PC-3 (cell line): Measurements from ENCODE around the gene CERS6. TPM values are rescaled to one million over a fixed set of nuclear protein-coding genes. Genes with fewer than 3 reads are reported as not detected.

Experiments
- ATAC-seq: fragments of 200-7000 bp; cut with Tn5 transposase; 2 replicates; pipeline ENCODE4 v1.9.1; 2020; ENCODE audit warnings: mild to moderate bottlenecking, moderate library complexity
- BruUV-seq: library from RNA; stranded (reverse); fragments of 400-500 nt; replicated peaks from 2 replicates; lab custom pipeline; 2021; lab: Mats Ljungman, UMichigan
- CTCF ChIA-PET: fragments of 300-600 bp; sonication (Branson Sonifier 250); formaldehyde crosslinking; loops from one replicate; lab custom pipeline; 2022; ENCODE audit warnings: antibody characterized with exemption; lab: Charles Lee
- POLR2A ChIA-PET: fragments of 300-600 bp; sonication (Branson Sonifier 250); formaldehyde crosslinking; loops from one replicate; lab custom pipeline; 2022; ENCODE audit warnings: antibody characterized with exemption; ENCODE audit not compliant: unreplicated experiment; lab: Charles Lee
- DNase-seq: peaks from one replicate; pipeline ENCODE4 v3.0.0-alpha.2; 2015
- H2AFZ ChIP-seq: fragments of 300-600 bp; sonication (generic); 2 replicates; pipeline ENCODE4 v1.6.0; 2016; ENCODE audit warnings: antibody characterized with exemption, low read length
- H3F3A ChIP-seq: fragments of 300-600 bp; sonication (generic); one replicate; pipeline ENCODE4 v1.6.0; 2017; ENCODE audit warnings: antibody characterized with exemption, low read length, control low read depth, mild to moderate bottlenecking; ENCODE audit not compliant: unreplicated experiment
- H3K27ac ChIP-seq: fragments of 300-600 bp; sonication (generic); 2 replicates; pipeline ENCODE4 v1.5.1; 2016; ENCODE audit warnings: mild to moderate bottlenecking, low read length
- H3K27me3 ChIP-seq: fragments of 300-600 bp; sonication (generic); 2 replicates; pipeline ENCODE4 v1.6.1; 2016; ENCODE audit warnings: low read length, mixed read lengths
- H3K36me3 ChIP-seq: fragments of 300-600 bp; sonication (generic); 2 replicates; pipeline ENCODE4 v1.6.1; 2016; ENCODE audit warnings: low read depth, mixed run types, low read length, mixed read lengths
- H3K4me1 ChIP-seq: fragments of 300-600 bp; sonication (generic); 2 replicates; pipeline ENCODE4 v1.5.1; 2016; ENCODE audit warnings: low read length; ENCODE audit not compliant: insufficient read depth
- H3K4me2 ChIP-seq: fragments of 300-600 bp; sonication (generic); 2 replicates; pipeline ENCODE4 v1.6.0; 2016; ENCODE audit warnings: low read length
- H3K4me3 ChIP-seq: fragments of 300-600 bp; sonication (generic); 2 replicates; pipeline ENCODE4 v1.5.1; 2016; ENCODE audit warnings: mild to moderate bottlenecking, low read length, mixed read lengths
- H3K79me2 ChIP-seq: fragments of 300-600 bp; sonication (generic); 2 replicates; pipeline ENCODE4 v1.6.1; 2017; ENCODE audit warnings: low read length, mixed read lengths
- H3K9ac ChIP-seq: fragments of 300-600 bp; sonication (generic); 2 replicates; pipeline ENCODE4 v1.6.0; 2016; ENCODE audit warnings: mild to moderate bottlenecking, low read length
- H3K9me2 ChIP-seq: fragments of 300-600 bp; sonication (generic); replicated peaks from 2 replicates; pipeline ENCODE4 v1.6.1; 2016; ENCODE audit warnings: mixed run types, low read length, mixed read lengths
- H3K9me3 ChIP-seq: fragments of 300-600 bp; sonication (generic); 2 replicates; pipeline ENCODE4 v1.6.1; 2016; ENCODE audit warnings: low read length, mixed read lengths
- H4K20me1 ChIP-seq: fragments of 300-600 bp; sonication (generic); 2 replicates; pipeline ENCODE4 v1.6.1; 2016; ENCODE audit warnings: low read length, mixed read lengths
- EZH2 ChIP-seq: fragments of 300-600 bp; sonication (generic); IDR thresholded peaks from one replicate; pipeline ENCODE4 v1.6.1; 2017; ENCODE audit warnings: antibody characterized with exemption, mild to moderate bottlenecking, low read length; ENCODE audit not compliant: unreplicated experiment
- EZH2phosphoT487 ChIP-seq: fragments of 300-600 bp; sonication (generic); IDR thresholded peaks from 2 replicates; pipeline ENCODE4 v1.6.1; 2018; ENCODE audit warnings: mild to moderate bottlenecking, antibody characterized with exemption, low read length, borderline replicate concordance
- intact Hi-C: fragments of 100-400 bp; cut with micrococcal nuclease; formaldehyde crosslinking; loops from 2 replicates; pipeline ENCODE4 v1.9.0; 2023
- total RNA-seq: library from RNA; depleted of rRNA; stranded (reverse); fragments of >200 nt; gene quantifications from 2 replicates; pipeline ENCODE4 v1.2.3, GENCODE V29; 2014
- TF ChIP-seq, protein P1 (sequence below): fragments of 300-600 bp; sonication (generic); conservative IDR thresholded peaks from 2 replicates; pipeline ENCODE4 v1.5.1; 2017; ENCODE audit warnings: antibody characterized with exemption, low read depth, mild to moderate bottlenecking, low read length

Gene CERS6
- total RNA-seq, 1 experiment from 2014 or later: 24.2 TPM

DNA sequence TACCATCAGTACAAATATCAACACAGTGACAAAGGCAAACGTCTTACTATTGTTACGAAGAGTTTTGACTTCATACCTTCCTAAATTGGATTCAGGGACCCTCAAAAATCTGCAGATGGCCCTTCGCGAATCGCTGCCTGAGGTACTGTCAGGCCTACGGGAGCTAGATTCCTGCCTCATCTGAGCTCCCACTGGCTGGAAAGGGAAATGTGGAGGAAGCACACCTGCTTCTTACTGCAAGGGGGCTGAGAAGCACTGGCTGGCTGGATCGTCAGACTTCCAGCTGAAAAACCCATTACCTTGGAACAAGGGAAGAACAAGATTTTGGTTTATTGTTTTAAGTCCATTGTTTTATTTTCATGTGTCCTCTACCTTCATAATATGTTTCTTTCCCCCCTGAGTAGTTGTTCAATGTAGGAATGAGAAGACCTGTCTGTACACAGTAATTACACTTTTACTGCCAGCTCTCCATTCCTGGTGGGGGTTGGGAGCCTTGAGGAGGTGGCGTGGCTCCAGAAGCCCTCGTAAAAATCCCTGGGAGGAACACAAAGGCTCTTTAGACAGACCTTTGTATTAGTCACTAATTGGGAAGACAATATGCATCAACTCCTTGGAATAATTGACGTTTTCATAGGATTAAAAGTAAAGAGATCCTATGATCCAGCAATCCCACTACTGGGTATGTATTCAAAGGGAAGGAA, 222.2 kb downstream of the CERS6 start:
- intact Hi-C loops: no loop called here
- CTCF ChIA-PET: no interaction called here
- no peaks in the 10 kb centered on the region for H3K9me3 ChIP-seq
- no peak overlapping the region for H3K9ac ChIP-seq
- DNase-seq (peak; percentile 37), ATAC-seq (peak; percentile 64)
- no peaks in the 10 kb centered on the region for H3K27me3 ChIP-seq
- no peak overlapping the region for H2AFZ ChIP-seq
- no peak overlapping the region for H3K4me3 ChIP-seq
- H3K9me2 ChIP-seq: no peaks in the 10 kb centered on the region
- no peaks in the 10 kb centered on the region for H3K36me3 ChIP-seq
- no peak overlapping the region for H3K27ac ChIP-seq
- TF ChIP-seq EZH2 (no peak), EZH2phosphoT487 (no peak)
- TF ChIP-seq, protein P1, sequence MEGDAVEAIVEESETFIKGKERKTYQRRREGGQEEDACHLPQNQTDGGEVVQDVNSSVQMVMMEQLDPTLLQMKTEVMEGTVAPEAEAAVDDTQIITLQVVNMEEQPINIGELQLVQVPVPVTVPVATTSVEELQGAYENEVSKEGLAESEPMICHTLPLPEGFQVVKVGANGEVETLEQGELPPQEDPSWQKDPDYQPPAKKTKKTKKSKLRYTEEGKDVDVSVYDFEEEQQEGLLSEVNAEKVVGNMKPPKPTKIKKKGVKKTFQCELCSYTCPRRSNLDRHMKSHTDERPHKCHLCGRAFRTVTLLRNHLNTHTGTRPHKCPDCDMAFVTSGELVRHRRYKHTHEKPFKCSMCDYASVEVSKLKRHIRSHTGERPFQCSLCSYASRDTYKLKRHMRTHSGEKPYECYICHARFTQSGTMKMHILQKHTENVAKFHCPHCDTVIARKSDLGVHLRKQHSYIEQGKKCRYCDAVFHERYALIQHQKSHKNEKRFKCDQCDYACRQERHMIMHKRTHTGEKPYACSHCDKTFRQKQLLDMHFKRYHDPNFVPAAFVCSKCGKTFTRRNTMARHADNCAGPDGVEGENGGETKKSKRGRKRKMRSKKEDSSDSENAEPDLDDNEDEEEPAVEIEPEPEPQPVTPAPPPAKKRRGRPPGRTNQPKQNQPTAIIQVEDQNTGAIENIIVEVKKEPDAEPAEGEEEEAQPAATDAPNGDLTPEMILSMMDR: no peak
- BruUV-seq: no TSS peak
- H3K79me2 ChIP-seq: no peaks in the 10 kb centered on the region
- POLR2A ChIA-PET: no interaction called here
- peaks cover 7% of the 10 kb centered on the region for H3K4me1 ChIP-seq
- no peaks in the 10 kb centered on the region for H3F3A ChIP-seq
- no peak overlapping the region for H3K4me2 ChIP-seq
- no peaks in the 10 kb centered on the region for H4K20me1 ChIP-seq

DNA sequence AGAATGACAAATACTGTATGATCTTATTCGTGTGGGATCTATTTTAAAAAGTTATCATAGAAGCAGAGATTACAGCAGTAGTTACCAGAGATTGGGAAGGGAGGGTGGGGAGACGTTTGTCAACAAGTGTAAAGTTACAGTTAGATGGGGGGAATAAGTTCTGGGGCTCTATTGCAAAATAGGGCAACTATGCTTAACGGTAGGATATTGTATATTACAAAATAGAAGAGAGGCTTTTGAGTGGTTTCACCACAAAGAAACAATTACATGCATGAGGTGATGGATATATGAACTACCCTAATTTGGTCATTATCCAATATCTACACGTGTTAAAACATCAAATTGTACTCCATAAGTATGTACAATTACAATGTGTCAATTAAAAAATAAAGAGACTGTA, 223.0 kb downstream of the CERS6 start:
- no peaks in the 10 kb centered on the region for H3K79me2 ChIP-seq
- H3K27me3 ChIP-seq: no peaks in the 10 kb centered on the region
- intact Hi-C loops: no loop called here
- H3K4me3 ChIP-seq: no peak overlapping the region
- no peaks in the 10 kb centered on the region for H3F3A ChIP-seq
- no peak overlapping the region for H3K4me2 ChIP-seq
- BruUV-seq: no TSS peak
- no peak overlapping the region for H3K9ac ChIP-seq
- POLR2A ChIA-PET: no interaction called here
- DNase-seq (no peak), ATAC-seq (no peak)
- H4K20me1 ChIP-seq: no peaks in the 10 kb centered on the region
- TF ChIP-seq, protein P1: no peak
- TF ChIP-seq EZH2phosphoT487: no peak
- TF ChIP-seq EZH2: no peak
- no peaks in the 10 kb centered on the region for H3K9me2 ChIP-seq
- H3K4me1 ChIP-seq: peaks cover 7% of the 10 kb centered on the region
- CTCF ChIA-PET: no interaction called here
- no peaks in the 10 kb centered on the region for H3K9me3 ChIP-seq
- no peaks in the 10 kb centered on the region for H3K36me3 ChIP-seq
- H2AFZ ChIP-seq: no peak overlapping the region
- H3K27ac ChIP-seq: no peak overlapping the region

DNA sequence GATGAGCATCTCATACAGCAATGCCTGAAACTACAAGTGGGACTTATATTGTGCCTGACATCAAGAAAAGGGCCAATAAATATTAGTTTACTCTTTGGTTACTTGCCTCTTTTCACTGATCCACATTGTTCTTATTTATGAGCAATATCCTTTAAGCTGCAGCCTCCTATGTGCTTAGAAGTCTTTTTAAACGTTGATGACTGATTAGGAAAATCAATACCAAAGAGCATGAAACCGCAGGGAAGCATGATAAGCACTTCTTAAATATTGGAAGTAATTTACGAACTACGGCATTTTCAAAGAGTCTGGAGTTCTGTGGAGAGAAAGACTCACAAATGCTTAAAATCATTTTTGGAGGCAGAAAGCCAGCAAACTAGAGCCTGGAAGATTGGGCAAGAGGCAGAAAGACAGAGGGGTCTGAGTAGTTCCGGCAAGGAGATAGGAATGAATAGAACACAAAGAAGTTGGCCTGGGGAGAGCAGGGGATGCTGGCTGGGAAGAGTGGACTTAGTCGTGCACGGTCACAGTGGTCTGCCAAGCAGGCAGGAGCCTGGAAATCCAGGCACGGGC, 223.8 kb downstream of the CERS6 start:
- Histone ChIP-seq H3K9me2 (no peaks in the 10 kb centered on the region), H3K4me2 (no peak overlapping the region), H3K79me2 (no peaks in the 10 kb centered on the region), H3K27ac (no peak overlapping the region), H3K9ac (no peak overlapping the region), H3K27me3 (no peaks in the 10 kb centered on the region), H3K9me3 (no peaks in the 10 kb centered on the region), H4K20me1 (no peaks in the 10 kb centered on the region), H3K4me3 (no peak overlapping the region), H3K4me1 (peaks cover 7% of the 10 kb centered on the region), H3F3A (no peaks in the 10 kb centered on the region), H3K36me3 (no peaks in the 10 kb centered on the region), H2AFZ (no peak overlapping the region)
- CTCF ChIA-PET: no interaction called here
- DNase-seq (no peak), ATAC-seq (no peak)
- POLR2A ChIA-PET: interaction anchor here (0.7 kb wide), 1 partner anchor 17 kb away, joined by 3 read pairs; no protein-coding TSS in a partner anchor
- intact Hi-C loops: loop anchor here (10.0 kb wide), 1 partner anchor 305 kb away; no protein-coding TSS in a partner anchor
- TF ChIP-seq EZH2 (no peak), EZH2phosphoT487 (no peak)
- TF ChIP-seq, protein P1: no peak
- no TSS peak for BruUV-seq
